HK-2 (cell line): ENCODE data around the gene SCN2B.
A peak's percentile ranks its signal among the peaks of the same experiment; 100 is the strongest.

ENCODE experiments used
- DNase-seq: peaks from one replicate; pipeline ENCODE4 v3.0.0-alpha.2; 2018; ENCODE audit not compliant: unreplicated experiment

Gene SCN2B

GRCh38 chr11:118152552-118153471, 23.6 kb downstream of the SCN2B start, which contains the start of gene SCN4B:
SCN4B (minus strand) TSS chr11:118152823; CDS start chr11:118152673, 150 bp downstream.
- peak; percentile 30 for DNase-seq

- no peak for DNase-seq
These were observed 24.4 kb downstream of the SCN2B start for GRCh38 chr11:118152020-118152551.

GRCh38 chr11:118151431-118151830, 25.0 kb downstream of the SCN2B start:
- DNase-seq: no peak

DNA sequence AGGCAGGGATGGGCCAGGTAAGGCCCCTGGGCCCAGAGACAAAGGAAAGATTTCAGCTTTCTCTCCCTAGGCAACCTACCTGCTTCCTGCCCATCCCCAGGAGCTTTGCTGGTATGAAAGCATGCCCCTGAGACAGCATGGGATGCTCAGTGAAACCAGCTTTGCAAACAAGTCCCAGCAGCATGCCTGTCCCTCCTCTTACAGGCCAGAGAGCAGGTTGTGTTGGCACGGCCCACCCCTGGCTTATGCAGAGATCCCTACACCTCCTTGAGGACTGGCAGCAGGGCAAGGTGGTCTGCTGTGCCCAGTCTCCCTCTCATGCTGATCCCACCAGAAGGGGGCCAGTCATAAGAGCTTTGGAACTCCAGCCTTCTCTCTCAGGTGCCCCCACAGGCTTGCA, 26.9 kb downstream of the SCN2B start:
- DNase-seq: no peak

- no peak for DNase-seq
These were observed 27.6 kb downstream of the SCN2B start for GRCh38 chr11:118148856-118149255.

GRCh38 chr11:118148240-118148639, 28.2 kb downstream of the SCN2B start:
- no peak for DNase-seq

DNA sequence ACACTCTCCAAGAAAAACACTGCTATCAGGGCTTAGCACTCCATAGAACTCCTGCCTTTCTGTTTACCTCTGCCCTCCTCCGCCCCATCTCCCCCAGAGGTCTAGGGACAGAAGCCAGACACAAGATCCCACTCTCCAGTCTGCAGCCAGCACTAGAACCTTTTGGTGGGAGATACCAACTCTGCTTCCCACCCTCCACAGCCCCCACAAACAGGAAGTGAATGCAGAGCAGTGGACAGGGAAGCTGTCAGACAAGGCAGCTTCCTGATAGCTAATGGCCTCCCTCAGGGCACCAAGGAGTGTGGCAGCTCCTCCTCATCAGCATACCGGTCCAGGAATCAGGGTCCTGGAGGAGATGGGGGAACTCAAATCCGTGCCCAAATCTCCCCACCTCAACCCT, 28.9 kb downstream of the SCN2B start:
- DNase-seq: no peak

- no peak for DNase-seq
These were observed 29.9 kb downstream of the SCN2B start for GRCh38 chr11:118146554-118146953.

GRCh38 chr11:118145285-118146227, 30.9 kb downstream of the SCN2B start:
- peak; percentile 88 for DNase-seq

DNA sequence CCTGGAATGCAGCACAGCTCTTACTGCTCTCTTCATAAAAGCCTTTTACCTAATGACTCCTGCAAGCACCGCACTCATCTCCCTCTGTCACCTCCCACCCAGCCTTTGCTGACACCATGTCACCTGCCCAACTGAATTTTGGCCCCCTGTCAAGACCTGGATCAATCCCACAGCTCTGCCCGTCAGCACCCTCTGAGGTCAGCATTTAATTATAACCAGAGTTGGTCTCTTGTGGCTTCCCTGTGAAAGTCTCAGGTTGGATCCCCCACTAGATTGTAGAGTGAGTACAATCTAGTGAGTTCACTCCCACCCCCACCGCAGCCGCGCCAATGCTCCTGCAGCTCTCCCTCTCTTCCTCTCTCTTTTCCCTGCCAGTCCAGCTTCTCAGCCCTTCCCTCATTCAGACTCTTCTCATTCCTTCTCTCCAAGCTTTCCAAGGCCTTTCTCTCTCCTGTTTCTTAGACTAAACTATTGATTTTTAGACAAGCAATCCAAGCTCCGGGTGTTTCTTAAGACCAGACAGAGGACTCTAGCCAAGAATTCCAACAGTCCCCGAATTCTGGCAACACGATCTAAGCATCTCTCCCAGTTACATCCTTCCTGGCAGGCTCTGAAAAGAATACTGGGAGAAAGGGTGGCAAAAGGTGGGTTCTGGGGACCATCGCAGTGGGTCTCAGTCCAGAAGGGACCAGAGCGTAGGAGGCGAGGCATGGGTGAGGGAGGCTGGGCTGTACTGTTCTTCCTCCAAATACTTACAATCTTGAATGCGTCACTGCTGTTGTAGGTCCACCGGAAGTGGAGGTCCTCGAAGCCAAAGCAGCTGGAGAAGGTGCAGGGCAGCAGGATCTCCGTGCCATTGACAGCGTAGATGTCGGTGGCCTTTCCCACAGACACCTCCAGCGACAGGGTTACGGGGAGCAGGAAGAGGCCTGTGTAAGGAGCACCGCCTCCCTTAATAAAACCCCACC, 31.9 kb downstream of the SCN2B start:
- DNase-seq: no peak

GRCh38 chr11:118143661-118144185, 32.7 kb downstream of the SCN2B start:
- no peak for DNase-seq

DNA sequence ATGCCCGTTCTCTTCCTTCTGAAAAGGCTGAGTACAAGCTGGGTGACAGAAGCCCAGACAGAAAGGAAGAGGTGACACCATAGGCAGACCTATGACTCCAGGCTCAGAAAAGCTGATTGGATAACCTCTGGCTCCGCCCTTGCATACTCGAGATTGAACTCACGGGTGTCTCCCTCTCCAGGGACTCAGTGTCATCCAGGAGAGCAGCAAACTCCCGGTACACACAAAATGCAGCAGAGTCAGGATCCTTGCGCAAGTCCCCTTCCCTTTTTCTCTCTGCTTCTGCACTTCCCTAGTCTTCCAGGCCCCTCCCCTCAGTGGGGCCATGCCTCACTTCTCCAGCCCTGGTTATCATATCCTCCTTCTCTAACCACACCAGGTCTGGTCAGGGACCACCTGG, 33.6 kb downstream of the SCN2B start:
- no peak for DNase-seq

GRCh38 chr11:118142081-118142480, 34.4 kb downstream of the SCN2B start:
- DNase-seq: no peak

GRCh38 chr11:118139578-118139977, 36.9 kb downstream of the SCN2B start:
- DNase-seq: no peak

- no peak for DNase-seq
These were observed 37.5 kb downstream of the SCN2B start for GRCh38 chr11:118138839-118139420.

GRCh38 chr11:118136801-118137200, 39.6 kb downstream of the SCN2B start:
- no peak for DNase-seq

DNA sequence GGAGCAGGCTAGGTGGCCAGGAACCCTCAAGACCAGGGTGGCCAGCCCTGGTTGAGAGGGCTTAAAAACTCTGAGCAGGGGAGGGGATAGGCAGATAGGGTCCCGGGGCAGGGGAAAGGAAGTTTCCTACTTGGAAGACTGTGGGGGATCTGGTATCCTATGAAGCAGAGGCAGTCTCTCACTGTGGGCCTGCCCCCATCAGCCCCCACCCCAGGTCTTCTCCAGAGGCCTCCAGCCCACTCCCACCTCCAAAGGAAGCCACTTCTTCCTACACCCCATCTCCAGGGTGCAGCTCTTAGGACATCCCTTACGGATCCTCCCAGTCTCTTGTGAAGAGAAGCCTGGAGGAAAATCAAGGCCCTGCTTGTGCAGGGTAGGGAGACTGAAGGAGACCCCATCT, 40.1 kb downstream of the SCN2B start:
- no peak for DNase-seq

DNA sequence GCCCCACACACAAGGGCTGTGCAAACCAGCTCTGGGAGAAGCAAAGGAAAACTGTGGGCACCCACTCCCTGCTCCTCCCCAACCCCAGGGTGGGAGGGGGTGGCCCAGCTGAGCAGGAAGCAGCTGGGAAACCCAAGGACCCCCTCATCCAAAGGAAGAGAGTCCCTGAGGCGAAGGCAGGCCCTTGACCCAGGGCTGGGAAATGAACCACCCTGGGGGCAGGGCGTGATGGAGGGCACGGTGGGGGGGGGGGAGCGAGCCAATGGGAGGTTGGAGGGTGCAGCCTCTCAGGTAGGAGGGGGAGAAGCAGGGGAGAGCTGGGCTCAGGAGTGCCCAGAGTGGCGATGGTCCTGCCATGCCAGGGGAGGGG, 40.7 kb downstream of the SCN2B start:
- no peak for DNase-seq

DNA sequence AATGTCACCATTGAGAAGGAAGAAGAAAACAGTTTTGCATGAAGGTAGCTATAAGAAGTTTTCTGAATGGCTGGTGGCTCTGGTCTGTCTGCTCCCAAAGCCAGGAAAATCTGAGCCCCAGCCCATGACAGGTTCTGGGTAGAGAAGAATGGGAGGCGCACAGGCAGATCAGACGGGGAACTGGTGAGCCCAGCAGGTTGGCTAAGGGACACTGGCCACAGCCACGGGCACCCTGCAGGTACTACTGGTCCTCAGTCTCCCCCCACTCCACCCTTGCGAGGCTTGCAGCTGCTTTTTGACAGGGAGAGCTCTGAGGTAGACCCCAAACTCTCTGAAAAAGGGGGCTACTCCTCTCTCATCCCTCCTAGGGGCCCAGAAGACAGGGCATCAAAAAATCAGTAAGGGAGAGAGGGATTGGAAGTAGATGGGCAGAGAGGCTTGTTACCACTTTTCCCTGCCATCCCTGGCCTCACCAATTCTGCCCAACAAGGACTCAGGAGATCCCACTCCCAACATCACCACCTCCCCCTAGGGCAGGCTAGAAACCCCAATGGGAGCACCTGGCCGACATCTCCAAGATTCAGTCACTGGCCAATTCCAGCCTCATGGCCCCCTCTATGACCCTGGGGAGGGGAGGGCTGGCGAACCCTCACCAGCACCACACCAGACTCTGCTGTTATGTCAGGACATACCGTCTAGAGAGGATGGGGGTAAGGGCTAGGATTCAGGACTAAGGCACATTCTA, 41.2 kb downstream of the SCN2B start:
- DNase-seq: no peak

GRCh38 chr11:118133816-118134215, 42.6 kb downstream of the SCN2B start:
- DNase-seq: no peak
